Measurements from ENCODE around the gene PPP3CA. TPM values are rescaled to one million over a fixed set of nuclear protein-coding genes. Genes with fewer than 3 reads are reported as not detected.

The PPP3CA gene
- total and polyA plus RNA-seq, 2 experiments from 2014 or later = 27.0 to 45.2 TPM

DNA sequence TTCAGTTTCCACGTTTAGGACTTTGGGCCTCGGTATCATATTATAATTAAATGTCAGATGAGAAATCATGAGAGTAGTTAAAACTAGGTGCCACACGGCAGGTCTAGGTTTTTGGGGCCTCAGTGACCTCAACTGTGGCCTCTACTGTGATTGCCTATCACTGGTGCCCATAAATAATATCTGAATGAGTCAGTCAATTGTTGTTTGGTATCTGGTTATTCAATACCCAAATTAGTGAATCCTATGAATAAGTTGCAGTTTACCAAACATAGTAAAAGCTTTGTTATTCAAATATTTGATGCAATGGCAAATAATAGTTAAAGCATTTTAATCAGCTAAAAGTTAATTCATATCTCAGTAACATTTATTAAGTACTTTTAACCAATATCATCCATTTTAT is 188.8 kb downstream of the PPP3CA start:
- H4K20me1 ChIP-seq (replicated peaks; ENCODE audit: insufficient read depth) = no peaks in the 10 kb centered on the region
- H3K27ac Mint-ChIP-seq = no peak overlapping the region

More for the DNA sequence above, 188.8 kb downstream of the PPP3CA start:
- H3K9me3 Mint-ChIP-seq = no peaks in the 10 kb centered on the region
- peaks cover 28% of the 10 kb centered on the region; the same call in 1 of the 2 replicates for H3K4me1 ChIP-seq (ENCODE audit: insufficient read depth)
- no peak overlapping the region for H3K4me2 ChIP-seq
- H3K27me3 ChIP-seq (ENCODE audit: insufficient read depth) = no peaks in the 10 kb centered on the region
- H3K79me2 ChIP-seq (replicated peaks; ENCODE audit: insufficient read depth) = no peaks in the 10 kb centered on the region
- H3K4me3 Mint-ChIP-seq = no peak overlapping the region
- H3K27me3 Mint-ChIP-seq (ENCODE audit: insufficient read depth, low read depth, poor library complexity) = peaks cover 2% of the 10 kb centered on the region
- TF ChIP-seq, protein P1, sequence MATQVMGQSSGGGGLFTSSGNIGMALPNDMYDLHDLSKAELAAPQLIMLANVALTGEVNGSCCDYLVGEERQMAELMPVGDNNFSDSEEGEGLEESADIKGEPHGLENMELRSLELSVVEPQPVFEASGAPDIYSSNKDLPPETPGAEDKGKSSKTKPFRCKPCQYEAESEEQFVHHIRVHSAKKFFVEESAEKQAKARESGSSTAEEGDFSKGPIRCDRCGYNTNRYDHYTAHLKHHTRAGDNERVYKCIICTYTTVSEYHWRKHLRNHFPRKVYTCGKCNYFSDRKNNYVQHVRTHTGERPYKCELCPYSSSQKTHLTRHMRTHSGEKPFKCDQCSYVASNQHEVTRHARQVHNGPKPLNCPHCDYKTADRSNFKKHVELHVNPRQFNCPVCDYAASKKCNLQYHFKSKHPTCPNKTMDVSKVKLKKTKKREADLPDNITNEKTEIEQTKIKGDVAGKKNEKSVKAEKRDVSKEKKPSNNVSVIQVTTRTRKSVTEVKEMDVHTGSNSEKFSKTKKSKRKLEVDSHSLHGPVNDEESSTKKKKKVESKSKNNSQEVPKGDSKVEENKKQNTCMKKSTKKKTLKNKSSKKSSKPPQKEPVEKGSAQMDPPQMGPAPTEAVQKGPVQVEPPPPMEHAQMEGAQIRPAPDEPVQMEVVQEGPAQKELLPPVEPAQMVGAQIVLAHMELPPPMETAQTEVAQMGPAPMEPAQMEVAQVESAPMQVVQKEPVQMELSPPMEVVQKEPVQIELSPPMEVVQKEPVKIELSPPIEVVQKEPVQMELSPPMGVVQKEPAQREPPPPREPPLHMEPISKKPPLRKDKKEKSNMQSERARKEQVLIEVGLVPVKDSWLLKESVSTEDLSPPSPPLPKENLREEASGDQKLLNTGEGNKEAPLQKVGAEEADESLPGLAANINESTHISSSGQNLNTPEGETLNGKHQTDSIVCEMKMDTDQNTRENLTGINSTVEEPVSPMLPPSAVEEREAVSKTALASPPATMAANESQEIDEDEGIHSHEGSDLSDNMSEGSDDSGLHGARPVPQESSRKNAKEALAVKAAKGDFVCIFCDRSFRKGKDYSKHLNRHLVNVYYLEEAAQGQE (IDR thresholded peaks at IDR 0.05; ENCODE audit: unreplicated experiment) = no peak
- TF ChIP-seq ZNF331 (CRISPR knock-in tag; IDR thresholded peaks at IDR 0.05; ENCODE audit: low read depth) = no peak
- TF ChIP-seq NANOG (IDR thresholded peaks at IDR 0.05; ENCODE audit: borderline replicate concordance) = no peak
- TF ChIP-seq, protein P2, sequence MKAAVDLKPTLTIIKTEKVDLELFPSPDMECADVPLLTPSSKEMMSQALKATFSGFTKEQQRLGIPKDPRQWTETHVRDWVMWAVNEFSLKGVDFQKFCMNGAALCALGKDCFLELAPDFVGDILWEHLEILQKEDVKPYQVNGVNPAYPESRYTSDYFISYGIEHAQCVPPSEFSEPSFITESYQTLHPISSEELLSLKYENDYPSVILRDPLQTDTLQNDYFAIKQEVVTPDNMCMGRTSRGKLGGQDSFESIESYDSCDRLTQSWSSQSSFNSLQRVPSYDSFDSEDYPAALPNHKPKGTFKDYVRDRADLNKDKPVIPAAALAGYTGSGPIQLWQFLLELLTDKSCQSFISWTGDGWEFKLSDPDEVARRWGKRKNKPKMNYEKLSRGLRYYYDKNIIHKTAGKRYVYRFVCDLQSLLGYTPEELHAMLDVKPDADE (IDR thresholded peaks at IDR 0.05) = no peak
- no peak for TF ChIP-seq EZH2phosphoT487 (IDR thresholded peaks at IDR 0.05; ENCODE audit: unreplicated experiment)
- no peak for TF ChIP-seq STAT1 (IDR thresholded peaks at IDR 0.05; ENCODE audit: unreplicated experiment)
- TF ChIP-seq, protein P3, sequence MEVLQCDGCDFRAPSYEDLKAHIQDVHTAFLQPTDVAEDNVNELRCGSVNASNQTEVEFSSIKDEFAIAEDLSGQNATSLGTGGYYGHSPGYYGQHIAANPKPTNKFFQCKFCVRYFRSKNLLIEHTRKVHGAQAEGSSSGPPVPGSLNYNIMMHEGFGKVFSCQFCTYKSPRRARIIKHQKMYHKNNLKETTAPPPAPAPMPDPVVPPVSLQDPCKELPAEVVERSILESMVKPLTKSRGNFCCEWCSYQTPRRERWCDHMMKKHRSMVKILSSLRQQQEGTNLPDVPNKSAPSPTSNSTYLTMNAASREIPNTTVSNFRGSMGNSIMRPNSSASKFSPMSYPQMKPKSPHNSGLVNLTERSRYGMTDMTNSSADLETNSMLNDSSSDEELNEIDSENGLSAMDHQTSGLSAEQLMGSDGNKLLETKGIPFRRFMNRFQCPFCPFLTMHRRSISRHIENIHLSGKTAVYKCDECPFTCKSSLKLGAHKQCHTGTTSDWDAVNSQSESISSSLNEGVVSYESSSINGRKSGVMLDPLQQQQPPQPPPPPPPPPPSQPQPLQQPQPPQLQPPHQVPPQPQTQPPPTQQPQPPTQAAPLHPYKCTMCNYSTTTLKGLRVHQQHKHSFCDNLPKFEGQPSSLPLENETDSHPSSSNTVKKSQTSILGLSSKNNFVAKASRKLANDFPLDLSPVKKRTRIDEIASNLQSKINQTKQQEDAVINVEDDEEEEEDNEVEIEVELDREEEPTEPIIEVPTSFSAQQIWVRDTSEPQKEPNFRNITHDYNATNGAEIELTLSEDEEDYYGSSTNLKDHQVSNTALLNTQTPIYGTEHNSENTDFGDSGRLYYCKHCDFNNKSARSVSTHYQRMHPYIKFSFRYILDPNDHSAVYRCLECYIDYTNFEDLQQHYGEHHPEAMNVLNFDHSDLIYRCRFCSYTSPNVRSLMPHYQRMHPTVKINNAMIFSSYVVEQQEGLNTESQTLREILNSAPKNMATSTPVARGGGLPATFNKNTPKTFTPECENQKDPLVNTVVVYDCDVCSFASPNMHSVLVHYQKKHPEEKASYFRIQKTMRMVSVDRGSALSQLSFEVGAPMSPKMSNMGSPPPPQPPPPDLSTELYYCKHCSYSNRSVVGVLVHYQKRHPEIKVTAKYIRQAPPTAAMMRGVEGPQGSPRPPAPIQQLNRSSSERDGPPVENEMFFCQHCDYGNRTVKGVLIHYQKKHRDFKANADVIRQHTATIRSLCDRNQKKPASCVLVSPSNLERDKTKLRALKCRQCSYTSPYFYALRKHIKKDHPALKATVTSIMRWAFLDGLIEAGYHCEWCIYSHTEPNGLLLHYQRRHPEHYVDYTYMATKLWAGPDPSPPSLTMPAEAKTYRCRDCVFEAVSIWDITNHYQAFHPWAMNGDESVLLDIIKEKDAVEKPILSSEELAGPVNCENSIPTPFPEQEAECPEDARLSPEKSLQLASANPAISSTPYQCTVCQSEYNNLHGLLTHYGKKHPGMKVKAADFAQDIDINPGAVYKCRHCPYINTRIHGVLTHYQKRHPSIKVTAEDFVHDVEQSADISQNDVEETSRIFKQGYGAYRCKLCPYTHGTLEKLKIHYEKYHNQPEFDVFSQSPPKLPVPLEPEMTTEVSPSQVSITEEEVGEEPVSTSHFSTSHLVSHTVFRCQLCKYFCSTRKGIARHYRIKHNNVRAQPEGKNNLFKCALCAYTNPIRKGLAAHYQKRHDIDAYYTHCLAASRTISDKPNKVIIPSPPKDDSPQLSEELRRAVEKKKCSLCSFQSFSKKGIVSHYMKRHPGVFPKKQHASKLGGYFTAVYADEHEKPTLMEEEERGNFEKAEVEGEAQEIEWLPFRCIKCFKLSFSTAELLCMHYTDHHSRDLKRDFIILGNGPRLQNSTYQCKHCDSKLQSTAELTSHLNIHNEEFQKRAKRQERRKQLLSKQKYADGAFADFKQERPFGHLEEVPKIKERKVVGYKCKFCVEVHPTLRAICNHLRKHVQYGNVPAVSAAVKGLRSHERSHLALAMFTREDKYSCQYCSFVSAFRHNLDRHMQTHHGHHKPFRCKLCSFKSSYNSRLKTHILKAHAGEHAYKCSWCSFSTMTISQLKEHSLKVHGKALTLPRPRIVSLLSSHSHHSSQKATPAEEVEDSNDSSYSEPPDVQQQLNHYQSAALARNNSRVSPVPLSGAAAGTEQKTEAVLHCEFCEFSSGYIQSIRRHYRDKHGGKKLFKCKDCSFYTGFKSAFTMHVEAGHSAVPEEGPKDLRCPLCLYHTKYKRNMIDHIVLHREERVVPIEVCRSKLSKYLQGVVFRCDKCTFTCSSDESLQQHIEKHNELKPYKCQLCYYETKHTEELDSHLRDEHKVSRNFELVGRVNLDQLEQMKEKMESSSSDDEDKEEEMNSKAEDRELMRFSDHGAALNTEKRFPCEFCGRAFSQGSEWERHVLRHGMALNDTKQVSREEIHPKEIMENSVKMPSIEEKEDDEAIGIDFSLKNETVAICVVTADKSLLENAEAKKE (CRISPR knock-in tag; IDR thresholded peaks at IDR 0.05) = no peak
- no peak for TF ChIP-seq POLR2AphosphoS5 (IDR thresholded peaks at IDR 0.05; ENCODE audit: low read depth)
- TF ChIP-seq EZH2 (IDR thresholded peaks at IDR 0.05; ENCODE audit: low read depth, unreplicated experiment) = no peak
- TF ChIP-seq, protein P4, sequence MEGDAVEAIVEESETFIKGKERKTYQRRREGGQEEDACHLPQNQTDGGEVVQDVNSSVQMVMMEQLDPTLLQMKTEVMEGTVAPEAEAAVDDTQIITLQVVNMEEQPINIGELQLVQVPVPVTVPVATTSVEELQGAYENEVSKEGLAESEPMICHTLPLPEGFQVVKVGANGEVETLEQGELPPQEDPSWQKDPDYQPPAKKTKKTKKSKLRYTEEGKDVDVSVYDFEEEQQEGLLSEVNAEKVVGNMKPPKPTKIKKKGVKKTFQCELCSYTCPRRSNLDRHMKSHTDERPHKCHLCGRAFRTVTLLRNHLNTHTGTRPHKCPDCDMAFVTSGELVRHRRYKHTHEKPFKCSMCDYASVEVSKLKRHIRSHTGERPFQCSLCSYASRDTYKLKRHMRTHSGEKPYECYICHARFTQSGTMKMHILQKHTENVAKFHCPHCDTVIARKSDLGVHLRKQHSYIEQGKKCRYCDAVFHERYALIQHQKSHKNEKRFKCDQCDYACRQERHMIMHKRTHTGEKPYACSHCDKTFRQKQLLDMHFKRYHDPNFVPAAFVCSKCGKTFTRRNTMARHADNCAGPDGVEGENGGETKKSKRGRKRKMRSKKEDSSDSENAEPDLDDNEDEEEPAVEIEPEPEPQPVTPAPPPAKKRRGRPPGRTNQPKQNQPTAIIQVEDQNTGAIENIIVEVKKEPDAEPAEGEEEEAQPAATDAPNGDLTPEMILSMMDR (conservative IDR thresholded peaks at IDR 0.05; ENCODE audit: low read depth in 2 of 2) = no peak
- no peak for TF ChIP-seq ZNF114 (CRISPR knock-in tag; IDR thresholded peaks at IDR 0.05)
- no peak for TF ChIP-seq JUNB (IDR thresholded peaks at IDR 0.05; ENCODE audit: unreplicated experiment)
- no peak for TF ChIP-seq CREB1 (CRISPR knock-in tag; IDR thresholded peaks at IDR 0.05; ENCODE audit: low read depth)
- peaks cover 48% of the 10 kb centered on the region for H3K4me1 Mint-ChIP-seq
- DNase-seq (ENCODE audit: low spot score) = no peak
- H2AFZ ChIP-seq = no peak overlapping the region
- no peak for ATAC-seq
- H3F3A ChIP-seq (replicated peaks; ENCODE audit: low read depth) = no peaks in the 10 kb centered on the region
- H3K9me2 ChIP-seq (ENCODE audit: insufficient read depth) = no peaks in the 10 kb centered on the region
- no peak overlapping the region for H3K4me3 ChIP-seq
- no peak overlapping the region for H3K27ac ChIP-seq (ENCODE audit: low read depth)
- no peaks in the 10 kb centered on the region for H3K36me3 Mint-ChIP-seq (ENCODE audit: low read depth)
- H3K36me3 ChIP-seq (ENCODE audit: insufficient read depth) = no peaks in the 10 kb centered on the region
